Stimulated activated CD4-positive, alpha-beta T cell treated with anti-CD3 and anti-CD28 coated beads, Interleukin-15, amount 100 ng/mL, for 48 hours (primary cell): ENCODE data around the gene KLHL11.

ENCODE experiments used
- DNase-seq, 2 donors: peaks; one replicate each; pipeline ENCODE4 v3.0.0-alpha.2; 2020; ENCODE audit warnings: low read depth in 2 of 2

KLHL11 gene

GRCh38 chr17:41864836-41865595, at the start of gene KLHL11:
Gene KLHL11, minus strand, starts transcription at chr17:41865423. Its CDS starts 53 bp downstream, at chr17:41865370.
- peak; percentile 76 to 85 for DNase-seq

GRCh38 chr17:41915020-41915419, 49.8 kb upstream of the KLHL11 start:
- DNase-seq, result no peak

GRCh38 chr17:41914358-41914766, 49.1 kb upstream of the KLHL11 start:
- DNase-seq, result no peak

GRCh38 chr17:41913798-41914197, 48.6 kb upstream of the KLHL11 start:
- DNase-seq, result no peak

GRCh38 chr17:41912925-41913324, 47.7 kb upstream of the KLHL11 start:
- no peak for DNase-seq

GRCh38 chr17:41910701-41911391, 45.6 kb upstream of the KLHL11 start:
- DNase-seq, result no peak

- DNase-seq, result no peak
Measured at GRCh38 chr17:41909088-41909487, 43.9 kb upstream of the KLHL11 start.

GRCh38 chr17:41907633-41908539, 42.7 kb upstream of the KLHL11 start:
- DNase-seq, result no peak

GRCh38 chr17:41907185-41907556, 41.9 kb upstream of the KLHL11 start:
- DNase-seq, result no peak

- no peak for DNase-seq
Measured at GRCh38 chr17:41906465-41907184, 41.4 kb upstream of the KLHL11 start.

GRCh38 chr17:41905172-41905571, 39.9 kb upstream of the KLHL11 start:
- no peak for DNase-seq

- DNase-seq, result no peak
Measured at GRCh38 chr17:41904242-41904841, 39.1 kb upstream of the KLHL11 start.

GRCh38 chr17:41901646-41902045, 36.4 kb upstream of the KLHL11 start:
- no peak for DNase-seq

- DNase-seq, result no peak
Measured at GRCh38 chr17:41896726-41897125, 31.5 kb upstream of the KLHL11 start.

- DNase-seq, result no peak
Measured at GRCh38 chr17:41895617-41896016, 30.4 kb upstream of the KLHL11 start.

GRCh38 chr17:41894791-41895331, 29.6 kb upstream of the KLHL11 start:
- no peak for DNase-seq

GRCh38 chr17:41893384-41893783, 28.2 kb upstream of the KLHL11 start:
- no peak for DNase-seq

GRCh38 chr17:41892021-41892376, 26.8 kb upstream of the KLHL11 start:
- DNase-seq, result no peak

GRCh38 chr17:41891135-41892020, 26.2 kb upstream of the KLHL11 start:
- DNase-seq, result no peak
